Hematopoietic multipotent progenitor cell treated with erythropoietin and hydrocortisone succinate and interleukin-3 and kit ligand, for 4 days (in vitro differentiated cells): Measurements from ENCODE around the gene CLCN7.

ENCODE experiments used
- DNase-seq: peaks from one replicate; pipeline ENCODE4 v3.0.0-alpha.2; 2015

Gene CLCN7

DNA sequence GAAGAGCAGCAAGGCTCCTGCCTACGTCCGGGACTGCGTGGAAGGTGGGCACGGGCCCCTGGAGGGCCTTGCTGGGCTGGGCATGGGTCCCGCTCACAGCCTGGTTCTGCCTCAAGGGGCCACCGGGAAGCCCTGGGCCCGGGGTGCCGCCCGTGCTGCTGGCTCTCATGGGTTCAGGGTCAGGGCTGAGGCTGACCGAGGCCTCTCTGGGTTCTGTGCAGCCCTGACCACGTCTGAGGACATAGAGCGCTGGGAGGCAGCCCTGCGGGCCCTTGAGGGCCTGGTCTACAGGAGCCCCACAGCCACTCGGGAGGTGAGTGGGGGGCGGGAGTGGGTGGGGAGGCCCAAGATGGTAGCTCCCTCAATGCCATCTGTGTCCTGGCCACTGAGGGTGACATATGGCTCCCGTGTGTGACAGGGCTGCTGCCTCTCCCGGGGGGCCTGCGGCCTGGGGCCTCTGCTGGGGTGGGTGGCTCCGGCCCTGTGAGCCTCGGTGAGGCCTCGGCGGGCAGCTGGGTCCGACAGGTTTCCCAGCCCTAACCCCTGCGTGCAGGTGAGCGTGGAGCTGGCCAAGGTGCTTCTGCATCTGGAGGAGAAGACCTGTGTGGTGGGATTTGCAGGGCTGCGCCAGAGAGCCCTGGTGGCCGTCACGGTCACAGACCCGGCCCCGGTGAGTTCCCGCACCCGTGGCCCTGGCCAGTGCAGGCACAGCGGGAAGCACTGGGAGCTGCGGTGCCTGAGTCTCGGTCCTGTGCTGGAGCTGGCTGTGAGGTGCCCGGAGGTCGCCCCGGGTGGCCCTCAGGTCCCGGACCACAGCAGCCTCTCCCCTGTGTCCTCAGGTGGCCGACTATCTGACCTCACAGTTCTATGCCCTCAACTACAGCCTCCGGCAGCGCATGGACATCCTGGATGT is 27.5 kb upstream of the CLCN7 start:
- no peak for DNase-seq

DNA sequence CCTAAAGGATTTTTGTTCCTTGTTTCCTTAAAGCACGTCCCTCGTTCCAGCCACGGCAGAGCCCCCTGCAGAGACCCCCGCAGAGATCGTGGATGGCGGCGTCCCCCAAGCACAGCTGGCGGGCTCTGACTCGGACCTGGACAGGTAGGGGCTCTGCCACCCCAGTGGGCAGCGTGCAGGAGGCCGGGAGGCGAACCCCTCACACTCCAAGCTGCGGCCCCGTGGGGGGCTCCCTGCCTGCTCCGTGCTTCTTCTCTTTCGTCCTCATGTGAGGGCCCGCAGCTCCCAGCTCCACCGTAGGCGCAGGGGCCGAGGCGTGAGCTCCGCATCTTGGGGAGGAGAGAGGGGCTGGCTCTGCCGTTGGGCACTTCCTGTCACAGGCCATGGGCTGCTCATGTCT is 26.8 kb upstream of the CLCN7 start:
- no peak for DNase-seq

DNA sequence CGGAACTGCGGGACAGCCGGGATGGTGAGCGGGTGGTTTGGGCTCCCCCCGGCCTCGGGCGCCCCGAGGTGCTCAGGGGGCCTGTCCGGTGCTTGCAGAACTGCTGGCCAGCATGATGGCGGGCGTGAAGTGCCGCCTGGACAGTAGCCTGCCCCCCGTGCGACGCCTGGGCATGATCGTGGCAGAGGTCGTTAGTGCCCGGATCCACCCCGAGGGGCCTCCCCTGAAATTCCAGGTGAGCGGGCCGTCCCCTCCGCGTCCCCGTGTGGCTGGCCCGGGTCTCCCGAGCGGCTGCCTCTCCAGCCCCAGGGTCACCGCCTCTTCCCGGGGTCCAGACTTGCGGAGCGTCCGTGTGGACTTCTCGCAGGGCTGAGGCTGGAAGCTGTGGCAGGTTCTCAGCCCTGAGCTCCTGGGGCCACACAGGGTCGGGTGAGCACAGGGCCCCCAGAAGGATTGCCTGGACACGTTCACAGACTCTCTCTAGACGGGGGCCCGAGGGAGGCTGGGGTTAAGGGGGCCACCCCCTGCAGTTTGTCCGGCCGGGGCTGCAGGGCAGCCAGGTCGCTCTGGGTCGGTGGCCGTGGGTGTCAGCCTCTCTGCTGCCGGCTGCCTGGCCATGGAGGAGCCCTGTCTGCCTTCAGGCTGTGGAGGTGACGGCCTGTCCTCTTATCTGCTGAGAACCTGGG is 25.8 kb upstream of the CLCN7 start:
- no peak for DNase-seq

DNA sequence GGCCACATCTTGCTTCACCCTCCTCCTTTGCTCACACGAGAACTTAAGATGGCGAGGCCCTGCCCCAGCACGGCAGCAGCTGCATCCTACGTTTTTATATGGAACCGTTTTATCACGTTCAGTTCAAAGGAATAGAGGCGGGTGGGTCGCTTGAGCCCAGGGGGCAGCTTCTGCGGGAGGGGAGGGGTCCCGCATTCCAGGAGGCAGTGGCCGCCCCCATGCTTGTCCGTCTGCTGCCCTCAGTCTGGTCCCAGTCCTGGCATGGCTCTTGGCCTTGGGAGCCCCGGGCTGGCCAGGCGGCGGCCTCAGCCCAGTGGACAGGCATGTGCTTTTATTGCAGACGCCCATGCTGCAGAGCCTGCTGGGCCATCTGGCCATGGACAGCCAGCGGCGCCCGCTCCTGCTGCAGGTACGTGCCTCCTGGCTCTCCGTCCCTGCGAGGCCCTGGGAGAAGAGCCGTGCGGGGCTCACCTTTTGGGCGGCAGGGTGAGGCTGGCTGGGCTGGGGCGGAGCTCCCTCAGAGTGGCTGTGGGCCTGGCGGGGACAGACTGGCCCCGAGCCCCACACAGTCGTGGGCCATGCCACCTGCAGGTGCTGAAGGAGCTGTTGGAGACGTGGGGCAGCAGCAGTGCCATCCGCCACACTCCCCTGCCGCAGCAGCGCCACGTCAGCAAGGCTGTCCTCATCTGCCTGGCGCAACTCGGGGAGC is 25.1 kb upstream of the CLCN7 start:
- DNase-seq = no peak

DNA sequence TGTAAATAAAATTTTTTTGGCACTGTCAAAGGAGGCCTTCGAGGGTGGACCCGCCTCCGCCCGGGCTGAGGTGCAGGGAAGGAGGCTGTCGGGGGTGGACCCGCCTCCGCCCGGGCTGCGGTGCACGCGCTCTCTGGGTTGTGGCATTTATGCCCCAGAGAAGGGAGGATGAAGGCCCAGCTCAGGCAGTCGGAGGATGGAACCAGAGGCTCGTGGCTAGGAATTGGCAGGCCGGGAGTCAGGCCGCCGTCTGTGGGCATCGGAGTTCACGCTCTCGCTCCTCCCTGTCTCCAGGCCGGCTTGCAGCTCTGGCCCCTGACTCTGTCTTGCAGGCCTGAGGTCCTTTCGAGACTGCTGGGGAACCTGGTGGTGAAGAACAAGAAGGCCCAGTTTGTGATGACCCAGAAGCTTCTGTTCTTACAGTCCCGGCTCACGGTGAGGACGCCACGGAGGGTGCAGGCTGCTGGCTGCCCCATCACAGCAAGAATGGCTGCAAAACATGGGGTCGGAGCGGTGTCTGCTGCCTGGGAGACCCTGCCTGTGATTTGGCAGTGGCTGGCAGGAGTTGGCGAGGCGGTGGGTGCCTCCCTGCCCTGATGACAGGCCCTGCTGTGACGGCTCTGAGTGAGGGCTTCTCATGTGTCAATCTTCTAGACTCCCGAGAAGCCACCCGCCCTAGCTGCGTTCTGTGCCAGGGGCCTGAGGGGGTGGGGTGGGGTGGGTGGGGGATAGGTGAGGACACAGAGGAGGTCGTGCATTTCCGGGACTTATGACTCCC is 24.3 kb upstream of the CLCN7 start:
- no peak for DNase-seq

DNA sequence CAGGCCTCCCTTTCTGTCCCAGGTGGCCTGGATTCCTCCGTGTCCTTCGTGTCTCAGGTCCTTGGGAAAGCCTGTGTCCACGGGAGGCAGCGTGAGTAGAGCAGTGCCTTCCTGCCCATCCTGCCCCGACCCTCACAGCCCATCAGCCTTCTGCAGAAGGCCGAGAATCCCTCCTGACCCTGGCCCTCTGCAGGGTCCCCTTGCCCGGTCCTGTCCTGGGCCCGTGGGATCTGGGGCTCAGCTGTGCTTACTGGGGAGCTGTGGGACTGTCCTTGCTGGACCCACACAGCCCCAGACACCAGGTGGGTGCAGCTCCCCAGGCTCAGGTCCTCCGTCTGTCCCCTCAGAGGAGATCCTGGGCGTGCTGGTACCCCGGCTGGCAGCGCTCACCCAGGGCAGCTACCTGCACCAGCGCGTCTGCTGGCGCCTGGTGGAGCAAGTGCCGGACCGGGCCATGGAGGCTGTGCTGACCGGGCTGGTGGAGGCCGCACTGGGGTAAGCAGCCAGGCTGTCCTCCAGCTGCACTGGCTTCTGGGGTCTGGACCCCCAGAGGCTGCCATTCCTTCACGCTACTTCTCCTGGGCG is 22.3 kb upstream of the CLCN7 start:
- no peak for DNase-seq

DNA sequence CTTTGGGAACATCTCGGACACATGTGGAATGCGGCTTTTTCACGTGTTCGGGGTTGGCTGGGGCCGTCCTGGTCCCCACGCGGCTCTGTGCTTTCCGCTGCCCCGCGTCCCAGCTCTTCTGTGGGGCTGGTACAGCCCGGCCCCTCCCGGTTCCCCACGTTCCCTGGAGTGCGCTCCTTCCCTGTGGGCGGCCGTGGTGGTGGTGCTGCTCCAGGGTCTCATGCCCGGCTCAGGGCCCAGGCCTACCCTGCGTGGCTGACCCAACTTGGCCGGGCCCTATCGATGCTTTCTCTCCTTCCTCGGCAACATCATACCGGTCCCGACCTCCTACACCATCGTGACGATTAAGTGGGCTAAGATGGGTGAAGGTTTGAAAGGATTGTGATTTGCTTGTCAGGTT is 21.6 kb upstream of the CLCN7 start:
- DNase-seq = no peak

DNA sequence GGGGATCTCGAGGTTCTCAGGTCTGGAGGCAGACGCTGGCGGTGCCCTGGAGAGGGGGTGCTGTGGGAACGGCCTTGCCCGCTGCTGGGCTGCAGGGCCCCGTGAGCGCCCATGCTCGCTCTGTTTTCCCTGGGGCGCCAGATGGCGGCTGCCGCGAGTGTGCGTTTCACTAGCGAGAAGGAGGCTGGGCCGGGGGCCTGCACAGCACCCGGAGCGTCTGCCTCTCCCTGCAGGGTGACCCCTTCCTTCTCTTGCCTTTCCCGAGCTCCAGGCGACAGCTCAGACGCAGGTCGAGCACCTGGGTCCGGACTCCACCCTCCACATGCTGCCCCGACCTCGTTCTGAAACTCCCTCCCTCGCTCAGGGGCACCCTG is 21.0 kb upstream of the CLCN7 start:
- DNase-seq = no peak

DNA sequence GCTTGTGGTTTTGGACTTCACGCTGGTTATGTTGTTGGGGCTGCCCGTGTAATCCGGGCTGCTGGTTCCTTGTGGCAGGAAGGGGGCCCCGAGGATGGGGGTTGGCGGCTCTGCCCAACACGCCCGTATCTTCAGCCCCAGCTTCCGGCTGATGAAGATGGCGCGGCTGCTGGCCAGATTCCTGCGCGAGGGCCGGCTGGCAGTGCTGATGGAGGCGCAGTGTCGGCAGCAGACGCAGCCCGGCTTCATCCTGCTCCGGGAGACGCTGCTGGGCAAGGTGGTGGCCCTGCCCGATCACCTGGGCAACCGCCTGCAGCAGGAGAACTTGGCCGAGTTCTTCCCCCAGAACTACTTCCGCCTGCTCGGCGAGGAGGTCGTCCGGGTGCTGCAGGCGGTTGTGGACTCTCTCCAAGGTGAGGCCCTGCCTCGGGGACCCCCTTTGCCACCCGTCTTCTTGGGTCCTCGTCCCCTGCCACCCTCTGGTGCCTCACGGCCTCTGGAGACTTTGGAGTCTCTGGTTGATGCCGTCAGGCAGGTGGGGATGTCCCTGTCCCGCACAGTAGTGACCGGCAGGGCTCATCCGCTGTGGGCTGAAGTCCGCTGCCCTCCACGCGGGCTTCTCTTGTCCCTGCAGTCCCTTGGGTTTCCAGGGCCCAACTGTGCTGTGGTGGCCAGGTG is 20.5 kb upstream of the CLCN7 start:
- peak; percentile 38 for DNase-seq

DNA sequence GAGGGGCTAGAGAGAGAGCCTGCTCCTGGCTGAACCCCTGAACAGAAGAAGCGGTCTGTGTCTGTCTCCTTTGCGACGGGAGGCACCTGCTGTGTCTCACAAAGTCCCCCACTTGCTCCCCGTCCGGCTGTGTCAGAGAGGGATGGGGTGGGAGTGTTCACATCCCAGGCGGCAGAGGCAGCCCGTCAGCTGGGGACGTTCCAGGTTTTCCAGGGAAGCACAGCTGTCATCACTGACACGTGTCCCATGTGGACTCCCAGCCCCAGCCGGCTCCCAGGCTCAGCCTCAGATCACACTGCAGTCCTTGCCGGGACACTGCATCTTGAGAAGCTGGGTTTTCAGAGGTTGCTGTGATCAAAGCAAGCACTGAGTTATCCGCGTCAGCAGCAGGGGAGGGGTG is 19.9 kb upstream of the CLCN7 start:
- no peak for DNase-seq

DNA sequence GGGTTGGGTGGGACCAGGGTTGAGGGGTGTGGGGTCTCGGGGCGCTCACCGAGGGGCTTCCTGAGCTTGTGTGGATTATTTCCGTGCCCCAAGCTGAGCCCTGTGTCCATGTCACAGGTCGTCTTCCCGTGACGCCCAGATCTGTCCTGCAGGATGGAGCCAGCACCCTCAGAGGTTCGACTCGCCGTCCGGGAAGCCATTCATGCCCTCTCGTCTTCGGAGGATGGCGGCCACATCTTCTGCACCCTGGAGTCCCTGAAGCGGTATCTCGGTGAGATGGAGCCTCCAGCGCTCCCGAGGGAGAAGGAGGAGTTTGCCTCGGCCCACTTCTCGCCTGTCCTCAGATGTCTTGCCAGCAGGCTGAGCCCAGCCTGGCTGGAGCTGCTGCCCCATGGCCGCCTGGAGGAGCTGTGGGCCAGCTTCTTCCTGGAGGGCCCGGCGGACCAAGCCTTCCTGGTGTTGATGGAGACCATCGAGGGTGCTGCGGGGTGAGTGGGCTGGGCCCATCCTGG is 19.4 kb upstream of the CLCN7 start:
- DNase-seq = peak; percentile 62

DNA sequence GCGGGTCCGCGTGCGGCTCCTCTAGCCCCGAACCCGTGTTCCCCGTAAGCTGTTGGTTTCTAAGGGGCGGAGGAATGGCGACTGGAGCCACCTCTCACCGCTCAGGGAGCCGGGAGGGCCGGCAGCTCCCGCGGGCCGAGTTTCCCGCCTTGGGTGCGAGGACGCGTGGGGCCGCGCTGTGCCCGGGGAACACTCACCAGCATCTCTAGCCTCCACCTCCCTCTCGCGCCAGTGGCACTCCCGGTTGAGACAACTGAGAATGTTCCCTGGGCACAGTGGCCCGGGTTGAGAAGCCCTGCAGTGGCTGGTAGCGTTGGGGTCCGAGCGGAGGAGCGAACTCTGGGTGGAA is 18.9 kb upstream of the CLCN7 start:
- peak; percentile 55 for DNase-seq

DNA sequence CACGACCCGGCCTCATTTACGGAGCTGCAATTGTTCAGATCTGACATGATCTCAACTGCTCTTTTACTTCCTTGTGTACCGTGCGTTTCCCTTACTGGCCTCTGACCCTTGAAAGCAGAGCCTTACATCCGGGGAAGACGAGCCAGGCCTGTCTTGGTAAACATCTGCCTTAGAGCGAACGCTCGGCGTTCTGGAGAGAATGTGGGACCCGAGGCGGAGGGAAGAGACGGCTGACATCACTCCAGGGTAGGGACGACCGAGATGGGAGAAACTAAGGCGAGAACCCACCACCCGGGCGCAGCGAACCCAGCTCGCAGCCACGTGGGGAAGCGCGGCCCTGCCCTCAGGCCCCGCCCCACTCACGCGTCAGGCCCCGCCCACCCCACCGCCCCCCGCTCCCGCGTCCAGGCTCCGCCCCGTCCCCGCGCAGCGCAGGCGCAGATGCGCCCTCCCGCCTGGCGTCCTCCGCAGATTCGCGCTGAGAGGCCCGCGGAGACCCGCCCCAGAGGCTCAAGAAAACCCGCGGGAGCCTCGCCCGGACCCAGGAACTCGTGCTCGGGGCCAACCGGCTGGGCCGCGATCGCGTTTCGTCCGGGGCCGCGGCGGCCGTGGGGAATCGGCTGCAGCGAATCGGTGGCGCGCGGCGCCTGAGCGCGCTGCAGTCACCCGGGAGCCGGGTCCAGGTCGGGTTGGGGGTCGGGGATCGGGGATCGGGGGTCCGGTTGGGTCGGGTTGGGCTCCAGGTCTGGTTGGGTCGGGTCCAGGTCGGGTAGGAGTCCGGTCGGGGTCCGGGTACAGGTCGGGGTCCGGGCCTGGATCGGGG is 18.3 kb upstream of the CLCN7 start, which contains the start of gene TELO2:
TSS of gene TELO2 (plus strand) at position 438 of the 823 bp plus-strand sequence. CDS start 922 bp downstream, outside the sequence.
- DNase-seq = peak; percentile 90

DNA sequence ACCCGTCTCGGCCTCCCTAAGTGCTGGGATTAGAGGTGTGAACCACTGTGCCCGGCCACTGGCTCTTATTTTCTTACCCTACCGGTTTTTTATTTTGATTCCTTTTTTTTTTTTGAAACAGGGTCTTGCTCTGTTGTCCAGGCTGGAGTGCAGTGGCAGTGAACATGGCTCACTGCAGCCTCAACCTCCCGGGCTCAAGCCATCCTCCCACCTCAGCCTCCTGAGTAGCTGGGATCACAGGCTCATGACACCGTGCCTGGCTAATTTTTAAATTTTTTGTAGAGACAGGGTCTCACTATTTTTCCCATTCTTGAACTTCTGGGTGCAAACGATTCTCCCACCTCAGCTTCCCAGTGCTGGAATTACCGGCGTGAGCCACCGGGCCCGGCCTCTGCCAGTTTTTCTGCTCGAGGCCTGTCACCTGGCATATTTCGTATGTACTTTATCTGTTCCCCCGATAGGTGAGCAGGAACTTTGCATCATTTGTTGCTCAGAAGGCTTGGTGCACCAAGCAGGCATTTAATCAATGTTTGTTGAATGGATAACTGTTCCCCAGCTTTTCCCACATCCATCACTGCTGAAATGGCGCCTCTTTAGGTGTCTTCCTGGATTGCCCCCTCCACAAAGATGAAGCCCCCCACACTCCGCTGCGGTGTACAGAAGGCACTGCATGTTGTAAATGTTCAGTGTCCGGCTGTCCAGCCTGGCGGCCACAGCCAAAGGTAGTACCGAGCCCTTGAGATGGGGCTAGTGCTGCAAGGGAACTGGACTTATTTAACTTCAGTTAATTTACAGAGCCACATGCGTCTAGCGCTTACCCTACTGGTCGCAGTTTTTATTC is 17.5 kb upstream of the CLCN7 start:
- DNase-seq = no peak

DNA sequence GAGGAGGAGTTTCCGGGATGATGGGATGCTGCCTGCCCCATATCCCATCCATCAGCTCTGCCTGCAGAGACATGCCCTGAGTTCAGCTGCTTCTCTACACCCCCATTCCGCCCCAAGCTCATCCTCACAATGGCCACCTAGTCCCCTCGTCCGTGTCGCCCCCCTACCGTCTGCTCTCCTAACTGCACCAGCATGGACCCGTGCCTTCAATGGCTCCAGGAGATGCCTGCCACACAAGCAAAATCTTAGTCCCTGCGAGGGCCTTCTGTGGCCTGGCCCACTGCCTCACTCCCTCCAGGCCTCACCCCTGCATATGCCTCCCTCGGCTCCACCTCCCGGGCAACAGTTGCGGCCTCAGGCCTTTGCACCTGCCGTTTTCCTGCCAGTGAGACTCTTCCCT is 16.5 kb upstream of the CLCN7 start:
- DNase-seq = no peak

DNA sequence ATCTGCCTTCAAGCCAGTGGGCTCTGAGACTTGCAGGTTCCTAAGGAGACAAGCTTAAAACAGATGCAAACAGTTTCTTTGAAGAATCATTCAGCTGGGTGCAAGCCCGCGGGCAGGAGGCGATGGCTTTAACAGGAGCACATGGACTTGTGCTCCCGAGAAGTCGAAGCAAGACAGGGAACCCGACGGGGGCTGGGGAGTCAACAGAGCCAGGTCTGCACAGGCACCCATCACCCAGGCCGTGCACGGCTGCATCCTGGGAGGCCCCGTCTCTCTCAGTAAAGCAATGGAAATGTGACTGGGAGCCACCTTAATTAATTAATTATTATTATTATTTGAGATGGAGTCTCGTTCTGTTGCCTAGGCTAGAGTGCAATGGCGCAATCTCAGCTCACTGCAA is 14.2 kb upstream of the CLCN7 start:
- DNase-seq = no peak

DNA sequence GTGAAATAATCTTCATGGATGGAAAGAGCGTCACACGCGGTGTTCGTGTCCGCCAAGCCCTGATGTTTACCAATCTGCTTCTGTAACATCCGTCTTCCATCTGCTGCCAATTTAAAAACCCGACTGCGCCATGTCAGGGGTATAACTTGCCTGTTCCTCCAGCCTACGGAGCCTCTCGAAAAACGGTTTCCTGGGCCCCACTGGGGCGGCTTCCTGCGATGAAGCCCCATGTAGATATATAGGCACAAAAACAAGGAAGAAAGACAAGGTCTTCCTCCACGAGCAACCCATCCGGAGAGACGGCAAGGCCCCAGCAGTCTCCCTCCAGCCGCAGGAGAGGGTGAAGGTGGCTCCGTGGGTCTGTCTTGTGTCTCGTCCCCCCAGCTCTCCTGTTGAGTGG is 13.8 kb upstream of the CLCN7 start, which contains the start of gene PTX4:
TSS of gene PTX4 (minus strand) at position 326 of the 400 bp plus-strand sequence. CDS start at position 291, 35 bp downstream.
- no peak for DNase-seq

DNA sequence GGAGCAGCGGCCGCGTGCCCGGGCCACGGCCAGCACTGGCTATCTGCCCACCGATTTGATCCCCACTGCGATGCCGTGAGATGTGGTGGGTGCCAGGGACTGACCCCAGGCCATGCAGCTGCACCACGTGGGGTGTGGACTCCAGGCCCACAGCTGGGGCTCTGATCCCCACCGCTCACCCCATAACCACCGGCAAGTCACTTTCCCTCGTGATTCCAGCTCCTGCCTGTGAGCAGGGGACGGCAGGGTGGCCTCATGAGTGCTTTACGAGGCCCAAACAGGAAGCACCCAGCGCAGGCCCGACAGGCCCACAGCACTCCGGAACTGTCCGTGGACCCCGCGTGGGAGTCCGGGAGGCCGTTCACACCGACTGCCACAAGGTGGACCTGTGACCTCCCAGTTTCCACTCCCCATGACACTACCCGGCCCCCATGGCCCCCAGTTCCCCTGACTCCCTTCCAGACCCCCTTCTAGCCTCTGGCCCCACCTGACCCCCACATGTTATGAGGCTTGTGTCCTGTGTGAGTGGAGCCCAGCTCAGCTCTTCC is 13.3 kb upstream of the CLCN7 start:
- DNase-seq = no peak

DNA sequence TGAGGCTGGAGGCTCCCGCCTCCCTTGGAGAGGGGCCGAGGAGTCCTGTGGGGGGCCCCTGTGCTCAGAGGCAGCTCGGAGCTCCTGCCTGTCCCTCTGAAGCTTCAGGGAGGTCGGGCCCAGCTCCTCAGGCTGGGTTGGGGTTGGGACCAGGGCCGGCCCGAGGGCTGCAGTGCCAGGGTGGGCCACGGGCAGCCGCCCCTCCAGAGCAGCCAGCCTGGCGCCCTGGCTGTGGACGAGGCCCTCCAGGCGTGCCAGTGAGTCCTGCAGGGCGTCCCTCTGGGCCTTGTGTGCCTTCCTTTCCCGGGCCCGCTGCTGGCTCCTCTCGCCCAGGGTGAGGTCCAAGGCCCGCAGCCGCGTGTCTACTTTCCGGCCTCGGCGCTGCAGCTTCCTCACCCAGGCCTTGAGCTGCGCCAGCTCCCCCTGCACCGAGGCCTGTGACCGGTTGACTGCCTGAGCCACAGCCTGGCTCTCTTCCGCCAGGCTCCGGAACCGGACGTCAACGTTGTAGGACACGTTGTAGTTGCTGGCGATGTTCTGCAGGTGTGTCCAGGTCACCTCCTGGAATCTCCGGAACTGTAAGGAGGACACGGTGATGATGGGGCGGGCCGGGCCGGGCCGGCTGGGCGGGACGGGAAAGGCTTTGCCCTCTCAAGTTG is 12.7 kb upstream of the CLCN7 start:
- no peak for DNase-seq
